ENCODE data around the gene SNRNP35.
"Not testable (repeated sequence)": the region's sequence is repeated elsewhere in the genome, so short reads cannot be mapped to it uniquely, and the experiment has no call there.

The SNRNP35 gene

DNA sequence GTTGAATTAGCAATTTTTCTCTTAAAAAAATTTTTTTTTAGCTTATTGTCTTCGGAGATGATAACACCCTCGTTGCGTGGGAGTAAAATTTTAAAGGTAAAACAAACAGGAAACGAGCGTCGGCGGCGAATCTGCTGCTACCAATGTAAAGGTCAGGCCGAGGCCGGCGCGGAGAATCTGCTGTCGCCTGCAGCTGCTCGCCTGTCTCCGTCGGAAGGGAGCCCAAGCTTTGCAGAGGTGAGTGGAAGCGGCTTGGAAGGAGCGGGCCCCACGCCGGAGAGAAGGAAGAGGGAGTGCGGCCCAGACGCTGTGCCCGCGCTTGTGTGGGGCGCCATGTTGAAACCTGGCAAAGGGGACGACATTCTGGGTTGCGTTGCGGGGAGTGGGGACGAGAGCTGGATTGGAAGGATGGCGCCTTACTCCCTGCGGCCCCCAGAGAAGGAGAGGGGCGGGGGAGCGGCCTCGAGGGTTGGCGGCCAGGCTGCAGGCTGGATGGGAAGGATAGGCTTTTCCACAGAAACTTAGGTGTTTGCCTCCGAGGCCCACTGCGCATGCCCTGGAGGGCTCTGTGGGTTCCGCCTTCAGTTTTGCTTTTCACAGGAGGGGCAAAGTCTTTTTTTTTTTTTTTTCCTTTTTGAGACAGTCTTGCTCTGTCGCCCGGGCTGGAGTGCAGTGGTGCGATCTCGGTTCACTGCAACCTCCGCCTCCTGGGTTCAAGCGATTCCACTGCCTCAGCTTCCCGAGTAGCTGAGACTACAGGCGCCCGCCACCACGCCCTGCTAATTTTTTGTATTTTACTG is at the start of gene SNRNP35:
Gene SNRNP35 (plus strand): TSS at position 160 of the 800 bp plus-strand sequence. CDS start 7,402 bp downstream, outside the sequence.
- no peak for DNase-seq

GRCh38 chr12:123408619-123409018 is 49.3 kb upstream of the SNRNP35 start:
- DNase-seq, result not testable (repeated sequence)

- not testable (repeated sequence) for DNase-seq
Observed at GRCh38 chr12:123409284-123410040, 48.5 kb upstream of the SNRNP35 start.

GRCh38 chr12:123410041-123410412 is 47.9 kb upstream of the SNRNP35 start:
- no peak for DNase-seq

GRCh38 chr12:123421314-123421713 is 36.6 kb upstream of the SNRNP35 start:
- no peak for DNase-seq

DNA sequence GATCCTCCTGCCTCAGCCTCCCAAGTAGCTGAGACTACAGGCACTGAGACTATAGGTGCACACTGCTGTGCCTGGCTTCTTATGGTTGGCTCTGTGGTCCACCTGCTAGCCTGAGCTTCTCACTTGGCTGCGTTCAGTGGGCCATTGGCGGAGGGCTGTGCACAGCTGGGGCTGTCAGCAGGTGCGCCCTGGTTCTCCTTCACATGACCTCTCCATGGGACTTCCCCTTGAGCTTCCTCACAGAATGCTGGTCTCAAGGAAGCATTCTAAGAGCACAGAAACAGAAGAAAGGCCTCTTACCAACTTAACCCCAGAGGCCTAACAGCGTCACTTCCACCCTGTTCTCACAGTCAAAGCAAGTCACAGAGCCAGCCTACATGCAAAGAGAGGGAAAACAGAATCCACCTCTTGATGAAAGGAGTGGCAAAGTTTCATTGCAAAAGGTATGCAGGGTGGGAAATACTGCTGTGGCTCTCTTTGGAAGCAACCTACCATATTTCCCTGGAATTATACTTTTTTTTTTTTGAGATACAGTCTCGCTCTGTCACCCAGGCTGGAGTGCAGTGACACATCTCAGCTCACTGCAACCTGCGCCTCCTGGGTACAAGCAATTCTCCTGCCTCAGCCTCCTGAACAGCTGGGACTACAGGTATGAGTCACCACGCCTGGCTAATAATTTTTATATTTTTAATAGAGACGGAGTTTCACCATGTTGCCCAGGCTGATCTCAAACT is 30.7 kb upstream of the SNRNP35 start:
- DNase-seq, result no peak

DNA sequence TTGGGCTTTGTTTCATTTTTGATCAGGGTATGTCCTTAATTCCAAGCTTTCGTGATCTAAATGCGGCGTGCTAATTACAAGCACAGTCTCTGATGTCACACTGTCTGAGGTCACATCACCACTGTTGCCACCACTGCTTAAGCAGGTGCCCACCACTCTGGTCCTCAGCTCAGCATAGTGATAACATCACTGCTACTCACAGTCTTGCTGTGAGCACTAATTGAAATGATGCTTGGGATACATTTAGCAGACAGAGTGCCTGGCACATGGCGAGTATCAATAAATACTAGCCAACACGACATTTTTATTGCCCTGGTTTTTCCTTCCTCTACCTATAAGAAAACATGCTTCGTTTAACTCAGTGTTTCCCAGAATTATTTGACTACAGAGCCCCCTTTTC is 29.3 kb upstream of the SNRNP35 start:
- DNase-seq, result no peak

DNA sequence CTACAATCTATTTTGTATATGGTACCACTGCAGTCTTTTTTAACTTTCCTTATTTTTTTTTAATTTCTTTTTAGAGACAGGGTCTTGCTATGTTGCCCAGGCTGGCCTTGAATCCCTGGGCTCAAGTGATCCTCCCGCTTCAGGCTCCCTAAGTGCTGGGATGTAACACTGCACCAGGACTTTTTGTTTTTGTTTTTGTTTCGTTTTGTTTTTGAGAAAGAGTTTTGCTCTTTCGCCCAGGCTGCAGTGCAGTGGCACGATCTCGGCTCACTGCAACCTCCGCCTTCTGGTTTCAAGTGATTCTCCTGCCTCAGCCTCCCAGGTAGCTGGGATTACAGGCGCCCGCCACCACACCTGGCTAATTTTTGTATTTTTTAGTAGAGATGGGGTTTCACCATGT is 28.8 kb upstream of the SNRNP35 start:
- DNase-seq, result not testable (repeated sequence)

DNA sequence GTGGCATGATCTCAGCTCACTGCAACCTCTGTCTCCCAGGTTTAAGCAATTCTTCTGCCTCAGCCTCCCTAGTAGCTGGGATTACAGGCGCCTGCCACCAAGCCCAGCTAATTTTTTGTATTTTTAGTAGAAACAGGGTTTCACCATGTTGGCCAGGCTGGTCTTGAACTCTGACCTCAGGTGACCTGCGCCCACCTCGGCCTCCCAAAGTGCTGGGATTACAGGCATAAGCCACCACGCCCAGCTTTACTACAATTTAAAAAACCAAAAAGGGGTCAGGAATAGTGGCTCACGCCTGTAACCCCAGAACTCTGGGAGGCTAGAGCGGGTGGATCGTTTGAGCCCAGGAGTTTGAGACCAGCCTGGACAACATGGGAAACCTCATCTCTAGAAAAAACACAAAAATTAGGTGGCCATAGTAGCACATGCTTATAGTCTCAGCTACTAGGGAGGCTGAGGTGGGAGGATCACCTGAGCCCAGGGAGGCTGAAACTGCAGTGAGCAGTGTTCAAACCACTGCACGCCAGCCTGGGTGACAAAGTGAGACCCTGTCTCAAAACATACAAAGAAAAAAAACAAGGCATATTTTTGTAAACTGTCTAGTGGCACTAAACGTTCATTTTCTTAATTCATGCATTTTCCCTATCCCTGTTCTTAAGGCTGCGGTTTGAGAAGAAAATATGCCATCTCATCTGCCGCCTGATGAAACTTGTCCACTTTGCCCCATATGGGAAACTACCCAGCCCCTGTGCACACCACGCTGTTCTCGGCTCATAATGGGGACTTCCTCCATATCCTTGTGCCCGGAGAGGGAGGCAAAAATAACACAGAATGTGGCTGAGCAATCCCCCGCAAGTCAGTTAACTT is 25.8 kb upstream of the SNRNP35 start:
- DNase-seq, result not testable (repeated sequence)

- DNase-seq, result no peak
Observed at GRCh38 chr12:123433615-123434014, 24.3 kb upstream of the SNRNP35 start.

DNA sequence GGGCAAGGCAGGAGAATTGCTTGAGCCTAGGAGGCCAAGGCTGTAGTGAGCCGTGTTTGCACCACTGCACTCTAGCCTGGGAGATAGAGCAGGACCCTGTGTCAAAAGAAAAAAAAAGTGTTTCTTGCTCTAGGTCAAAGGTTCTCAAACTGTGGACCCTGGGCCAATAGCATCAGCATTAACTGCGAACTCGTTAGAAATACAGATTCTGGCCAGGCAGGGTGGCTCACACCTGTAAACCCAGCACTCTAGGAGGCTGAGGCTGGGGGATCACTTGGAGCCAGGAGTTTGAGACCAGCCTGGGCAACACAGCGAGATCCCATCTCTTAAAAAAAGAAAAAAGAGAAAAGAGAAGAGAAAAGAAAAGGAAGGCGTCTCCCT is 22.3 kb upstream of the SNRNP35 start:
- DNase-seq, result no peak

DNA sequence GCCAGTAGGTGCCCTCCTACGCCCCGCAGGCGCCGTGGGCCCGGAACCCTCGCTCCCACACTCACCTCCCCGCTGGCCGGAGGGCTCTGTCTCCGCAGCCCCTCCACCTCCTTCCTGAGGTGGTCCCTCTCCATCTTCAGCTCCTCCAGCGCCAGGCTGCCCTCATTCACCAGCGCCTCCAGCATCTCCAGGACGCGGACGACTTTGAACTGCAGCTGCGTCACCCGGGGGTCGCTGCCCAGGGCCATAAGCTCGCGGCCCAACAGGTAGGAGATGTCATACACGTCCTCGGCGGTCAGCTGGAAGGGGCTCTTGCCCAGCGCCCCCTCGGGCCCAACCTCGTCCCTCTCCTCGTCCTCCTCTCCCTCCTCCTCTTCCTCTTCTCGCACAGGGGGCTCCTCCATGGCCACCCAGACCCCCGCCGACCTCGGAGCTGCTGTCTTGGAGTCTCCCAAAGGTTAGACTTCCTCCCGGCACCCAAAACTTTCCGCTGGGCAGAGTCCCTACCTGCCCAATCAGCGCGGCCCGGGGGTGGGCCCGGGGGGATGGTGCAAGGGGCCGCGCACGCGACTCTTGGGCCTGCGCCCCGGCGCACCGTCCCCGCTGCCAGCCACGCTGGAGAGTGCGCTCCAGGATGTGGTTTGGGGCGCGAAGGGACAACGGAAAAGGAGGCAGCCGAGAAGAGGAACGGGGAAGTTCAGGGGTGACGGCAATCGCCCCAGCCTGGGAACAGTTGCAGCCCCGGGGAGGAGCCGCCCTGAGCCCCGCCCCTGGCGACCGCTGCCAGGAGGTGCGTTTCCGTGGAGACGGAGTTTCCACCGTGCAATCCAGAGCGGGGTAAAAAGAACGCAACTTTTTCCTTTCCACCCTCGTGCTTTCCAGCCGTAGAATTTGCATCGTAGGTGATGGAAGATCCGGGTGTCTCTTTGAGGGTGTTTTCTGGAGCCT is 21.6 kb upstream of the SNRNP35 start, which contains the start of gene RILPL2:
Gene RILPL2 (minus strand): TSS at position 668 of the 948 bp plus-strand sequence. CDS start 264 bp downstream, at position 404.
- DNase-seq, result no peak

DNA sequence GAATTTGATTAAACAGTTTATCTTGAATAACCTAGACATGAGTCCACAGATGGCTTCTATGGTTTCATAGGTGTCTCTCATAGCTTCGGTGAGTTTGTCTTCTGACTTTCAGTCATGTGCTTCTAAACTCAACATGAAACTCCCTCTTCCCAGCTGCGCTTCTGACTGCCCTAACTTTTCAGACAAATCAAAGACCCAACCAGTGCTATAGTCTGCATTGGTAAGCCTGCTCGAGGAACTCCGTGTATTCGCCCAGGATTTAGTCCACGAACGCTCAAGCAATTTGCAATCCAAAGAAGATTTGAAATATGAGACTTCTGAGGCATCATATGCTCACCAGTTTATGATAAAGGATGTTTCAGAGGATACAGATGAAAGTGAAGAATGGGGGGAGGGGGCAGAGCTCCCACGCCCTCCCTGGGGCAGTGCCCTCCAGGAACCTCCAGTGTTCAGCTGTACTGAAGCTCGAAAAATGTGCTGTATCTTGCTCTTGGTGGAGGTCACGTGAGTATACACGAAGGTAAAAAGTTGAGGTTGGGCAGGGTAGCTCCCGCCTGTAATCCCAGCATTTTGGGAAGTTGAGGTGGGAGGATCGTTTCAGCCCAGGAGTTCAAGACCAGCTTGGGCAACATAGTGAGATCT is 16.3 kb upstream of the SNRNP35 start:
- DNase-seq, result no peak

- DNase-seq, result no peak
Observed at GRCh38 chr12:123442774-123443173, 15.2 kb upstream of the SNRNP35 start.

GRCh38 chr12:123444092-123445026 is 13.6 kb upstream of the SNRNP35 start:
- no peak for DNase-seq

DNA sequence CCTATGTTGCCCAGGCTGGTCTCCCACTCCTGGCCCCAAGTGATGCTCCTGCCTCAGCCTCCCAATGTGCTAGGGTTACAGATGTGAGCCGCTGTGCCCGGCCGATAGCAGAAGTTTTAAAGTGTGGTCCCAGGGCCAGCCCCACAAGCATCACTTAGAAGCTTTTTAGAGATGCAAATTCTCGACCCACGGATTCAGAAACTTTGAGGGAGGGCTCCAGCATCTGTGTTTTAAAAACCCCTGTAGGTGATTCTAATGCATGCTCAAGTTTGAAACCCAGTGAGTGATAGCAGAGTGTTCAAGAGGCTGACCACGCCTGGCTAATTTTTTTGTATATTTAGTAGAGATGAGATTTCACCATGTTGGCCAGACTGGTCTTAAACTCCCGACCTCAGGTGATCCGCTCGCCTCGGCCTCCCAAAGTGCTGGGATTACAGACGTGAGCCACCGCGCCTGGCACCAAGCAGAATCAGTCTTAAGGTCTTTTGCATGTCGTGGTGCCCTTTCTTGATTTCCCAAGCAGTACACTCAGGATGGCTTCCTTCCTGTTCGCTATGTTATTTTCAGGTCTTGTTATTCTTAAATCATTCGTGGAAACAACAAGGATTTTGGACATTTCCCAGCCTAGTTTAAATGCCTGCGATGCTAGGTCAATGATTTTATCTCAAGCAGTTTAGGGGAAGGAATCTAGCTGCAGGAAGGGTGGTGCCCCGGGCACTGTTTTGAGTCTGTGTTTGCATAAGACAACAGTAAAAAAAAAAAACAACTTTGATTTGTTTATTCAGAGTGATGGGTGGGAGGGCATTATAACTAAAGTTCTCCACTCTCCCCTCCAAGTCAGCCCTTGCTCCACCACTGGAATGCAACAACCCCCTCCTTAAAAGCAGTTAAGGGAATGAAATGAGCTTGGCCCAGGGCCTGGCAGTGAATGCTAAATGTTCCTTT is 12.3 kb upstream of the SNRNP35 start:
- no peak for DNase-seq

DNA sequence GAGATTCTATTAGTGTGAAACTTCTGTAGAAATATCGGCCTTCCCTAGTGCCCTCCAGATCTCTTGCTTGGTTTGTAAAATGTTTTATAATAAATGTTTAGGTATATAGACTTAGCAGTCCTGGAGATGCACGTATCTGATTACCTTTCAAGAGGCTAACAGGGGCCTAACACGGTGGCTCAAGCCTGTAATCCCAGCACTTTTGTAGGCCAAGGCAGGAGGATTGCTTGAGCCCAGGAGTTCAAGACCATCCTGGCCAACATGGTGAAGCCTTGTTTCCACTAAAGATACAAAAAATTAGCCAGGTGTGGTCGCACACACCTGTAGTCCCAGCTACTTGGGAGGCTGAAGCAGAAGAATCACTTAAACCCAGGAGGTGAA is 11.6 kb upstream of the SNRNP35 start:
- no peak for DNase-seq

- DNase-seq, result no peak
Observed at GRCh38 chr12:123449249-123449733, 8.6 kb upstream of the SNRNP35 start.

Measured in cortex of kidney (tissue), 1 donor.